ENCODE results near the gene AHI1. TPM values are rescaled to one million over a fixed set of nuclear protein-coding genes. Genes with fewer than 3 reads are reported as not detected.

Gene AHI1
- total and polyA plus RNA-seq, 2 donors (not counting 1 experiment from before 2014, with no cell fraction given): 14.2 to 22.8 TPM

- no peak overlapping the region for H3K27ac ChIP-seq (ENCODE audit: insufficient read depth, low read length)
- H3K4me1 ChIP-seq (ENCODE audit: control insufficient read depth, extremely low read depth, insufficient read depth, low read length): no peaks in the 10 kb centered on the region
- no peaks in the 10 kb centered on the region for H3K27me3 ChIP-seq (ENCODE audit: control insufficient read depth, insufficient read depth, low read length)
- H2AFZ ChIP-seq (ENCODE audit: low read length): no peak overlapping the region
- H3K4me3 ChIP-seq (replicated peaks in 1 of 4; ENCODE audit: control extremely low read depth in 1 of 4, insufficient read depth in 1 of 4, low read depth in 3 of 4, low read length in 4 of 4): no peak overlapping the region
- no peak overlapping the region for H3K9ac ChIP-seq (ENCODE audit: insufficient read depth, low read length)
- H3K36me3 ChIP-seq (ENCODE audit: control insufficient read depth, insufficient read depth, low read length): no peaks in the 10 kb centered on the region
- no peak overlapping the region for H3K4me2 ChIP-seq (ENCODE audit: extremely low read depth, insufficient read depth, low read length)
- TF ChIP-seq EZH2 (IDR thresholded peaks at IDR 0.05; ENCODE audit: low read length, missing control alignments) (no peak), CTCF (conservative IDR thresholded peaks at IDR 0.05 in 1 of 2, IDR thresholded peaks at IDR 0.05 in 1 of 2; ENCODE audit: low read depth in 1 of 2, low read length in 2 of 2) (no peak)
- no peak for DNase-seq (ENCODE audit: low read depth in 2 of 2)
- H4K20me1 ChIP-seq (ENCODE audit: control insufficient read depth, extremely low read depth, insufficient read depth, low read length): no peaks in the 10 kb centered on the region
- no peaks in the 10 kb centered on the region for H3K79me2 ChIP-seq (ENCODE audit: control insufficient read depth, insufficient read depth, low read length)
- H3K9me3 ChIP-seq (ENCODE audit: control insufficient read depth, insufficient read depth, low read depth, low read length): no peaks in the 10 kb centered on the region
These were observed 176.6 kb downstream of the AHI1 start for GRCh38 chr6:135320721-135321621.

DNA sequence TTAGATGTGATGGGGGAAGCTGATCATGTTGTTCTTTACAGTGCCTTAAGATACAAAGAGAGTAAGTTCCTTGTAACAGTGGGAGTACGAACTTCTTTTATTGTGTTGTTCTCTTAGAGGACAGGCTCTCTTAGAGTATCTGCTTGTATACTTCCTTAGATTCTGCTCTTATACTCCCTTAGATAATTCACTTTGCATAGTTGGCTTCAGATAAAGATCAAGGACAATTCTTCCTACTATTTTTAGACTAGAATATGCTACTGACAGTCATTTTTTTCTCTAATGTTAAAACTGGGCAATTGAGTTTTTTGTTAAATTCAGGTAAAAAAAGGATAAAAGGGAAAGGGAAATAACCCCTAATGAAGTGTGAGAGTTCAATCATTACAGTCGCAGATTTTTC lies 177.7 kb downstream of the AHI1 start:
- no peak for TF ChIP-seq CTCF (conservative IDR thresholded peaks at IDR 0.05 in 1 of 2, IDR thresholded peaks at IDR 0.05 in 1 of 2; ENCODE audit: low read depth in 1 of 2, low read length in 2 of 2)
- TF ChIP-seq EZH2 (IDR thresholded peaks at IDR 0.05; ENCODE audit: low read length, missing control alignments): no peak
- DNase-seq (ENCODE audit: low read depth in 2 of 2): no peak
- Histone ChIP-seq H3K4me3 (replicated peaks in 1 of 4; ENCODE audit: control extremely low read depth in 1 of 4, insufficient read depth in 1 of 4, low read depth in 3 of 4, low read length in 4 of 4) (no peak overlapping the region), H3K9me3 (ENCODE audit: control insufficient read depth, insufficient read depth, low read depth, low read length) (no peaks in the 10 kb centered on the region), H3K4me2 (ENCODE audit: extremely low read depth, insufficient read depth, low read length) (no peak overlapping the region), H3K79me2 (ENCODE audit: control insufficient read depth, insufficient read depth, low read length) (no peaks in the 10 kb centered on the region), H3K36me3 (ENCODE audit: control insufficient read depth, insufficient read depth, low read length) (no peaks in the 10 kb centered on the region), H3K9ac (ENCODE audit: insufficient read depth, low read length) (no peak overlapping the region), H3K27ac (ENCODE audit: insufficient read depth, low read length) (no peak overlapping the region), H2AFZ (ENCODE audit: low read length) (no peak overlapping the region), H3K4me1 (ENCODE audit: control insufficient read depth, extremely low read depth, insufficient read depth, low read length) (no peaks in the 10 kb centered on the region), H4K20me1 (ENCODE audit: control insufficient read depth, extremely low read depth, insufficient read depth, low read length) (no peaks in the 10 kb centered on the region), H3K27me3 (ENCODE audit: control insufficient read depth, insufficient read depth, low read length) (no peaks in the 10 kb centered on the region)

DNA sequence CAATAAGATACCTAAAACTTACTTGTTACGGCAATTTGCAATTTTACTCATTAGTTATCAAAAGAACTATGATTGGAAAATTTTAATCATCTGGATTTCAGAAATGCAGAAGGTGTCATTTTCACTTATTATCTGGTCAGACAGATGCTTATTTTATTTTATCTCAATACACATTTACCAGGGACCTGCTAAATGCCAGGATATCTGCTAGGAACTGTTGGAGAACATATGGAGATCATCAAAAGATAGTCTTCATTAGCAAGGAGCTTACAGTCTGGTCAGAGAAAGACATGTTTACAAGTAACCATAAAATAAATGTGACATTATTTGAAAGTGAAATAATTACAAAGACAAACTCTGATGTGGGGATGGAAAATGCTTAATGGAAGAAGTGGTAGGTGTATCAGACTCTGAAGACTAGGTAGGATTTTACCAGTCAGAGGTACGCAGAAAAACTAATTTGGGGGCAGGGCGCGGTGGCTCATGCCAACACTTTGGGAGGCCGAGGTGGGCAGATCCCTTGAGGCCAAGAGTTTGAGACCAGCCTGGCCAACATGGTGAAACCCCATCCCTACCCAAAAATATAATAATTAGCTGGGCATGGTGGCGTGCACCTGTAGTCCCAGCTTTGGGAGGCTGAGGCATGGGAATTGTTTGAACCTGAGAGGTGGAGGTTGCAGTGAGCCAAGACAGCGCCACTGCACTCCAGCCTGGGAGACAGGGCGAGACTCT lies 178.6 kb downstream of the AHI1 start:
- no peak for TF ChIP-seq CTCF (conservative IDR thresholded peaks at IDR 0.05 in 1 of 2, IDR thresholded peaks at IDR 0.05 in 1 of 2; ENCODE audit: low read depth in 1 of 2, low read length in 2 of 2)
- no peak for TF ChIP-seq EZH2 (IDR thresholded peaks at IDR 0.05; ENCODE audit: low read length, missing control alignments)
- Histone ChIP-seq H2AFZ (ENCODE audit: low read length) (no peak overlapping the region), H4K20me1 (ENCODE audit: control insufficient read depth, extremely low read depth, insufficient read depth, low read length) (no peaks in the 10 kb centered on the region), H3K79me2 (ENCODE audit: control insufficient read depth, insufficient read depth, low read length) (no peaks in the 10 kb centered on the region), H3K36me3 (ENCODE audit: control insufficient read depth, insufficient read depth, low read length) (no peaks in the 10 kb centered on the region), H3K4me2 (ENCODE audit: extremely low read depth, insufficient read depth, low read length) (no peak overlapping the region), H3K4me1 (ENCODE audit: control insufficient read depth, extremely low read depth, insufficient read depth, low read length) (no peaks in the 10 kb centered on the region), H3K4me3 (replicated peaks in 1 of 4; ENCODE audit: control extremely low read depth in 1 of 4, insufficient read depth in 1 of 4, low read depth in 3 of 4, low read length in 4 of 4) (no peak overlapping the region), H3K9ac (ENCODE audit: insufficient read depth, low read length) (no peak overlapping the region), H3K27ac (ENCODE audit: insufficient read depth, low read length) (no peak overlapping the region), H3K9me3 (ENCODE audit: control insufficient read depth, insufficient read depth, low read depth, low read length) (no peaks in the 10 kb centered on the region), H3K27me3 (ENCODE audit: control insufficient read depth, insufficient read depth, low read length) (no peaks in the 10 kb centered on the region)
- DNase-seq (ENCODE audit: low read depth in 2 of 2): no peak
